ENCODE data around the gene MAG. TPM values are rescaled to one million over a fixed set of nuclear protein-coding genes. Genes with fewer than 3 reads are reported as not detected.

The MAG gene
- total and polyA plus RNA-seq, 10 of the 15 experiments (the other 5 are each of a cell fraction or from before 2014, with no cell fraction given), result 0.03 to 0.82 (median 0.17) TPM; not detected in 2

DNA sequence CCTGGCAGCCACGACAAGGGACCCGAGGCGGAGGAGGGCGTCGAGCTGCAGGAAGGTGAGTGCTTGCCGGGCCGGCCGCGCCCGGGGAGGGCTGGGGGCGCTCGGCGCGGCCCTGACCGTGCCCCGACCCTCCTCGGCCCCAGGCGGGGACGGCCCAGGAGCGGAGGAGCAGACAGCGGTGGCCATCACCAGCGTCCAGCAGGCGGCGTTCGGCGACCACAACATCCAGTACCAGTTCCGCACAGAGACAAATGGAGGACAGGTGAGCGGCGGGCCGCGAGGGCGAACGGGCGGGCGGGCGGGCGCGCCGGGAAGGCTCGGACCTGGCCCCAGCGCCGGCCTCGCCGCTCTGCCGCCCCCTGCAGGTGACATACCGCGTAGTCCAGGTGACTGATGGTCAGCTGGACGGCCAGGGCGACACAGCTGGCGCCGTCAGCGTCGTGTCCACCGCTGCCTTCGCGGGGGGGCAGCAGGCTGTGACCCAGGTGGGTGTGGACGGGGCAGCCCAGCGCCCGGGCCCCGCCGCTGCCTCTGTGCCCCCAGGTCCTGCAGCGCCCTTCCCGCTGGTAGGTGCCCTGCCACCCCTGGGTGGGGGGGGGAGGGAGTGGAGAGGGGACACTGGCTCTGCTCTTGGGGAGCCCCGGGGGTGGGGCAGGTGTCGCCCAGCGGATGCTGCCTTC lies 22.4 kb upstream of the MAG start:
- Histone ChIP-seq H3K9me3 (replicated peaks; ENCODE audit: control insufficient read depth, insufficient read depth, low read length) (no peaks in the 10 kb centered on the region), H3K79me2 (ENCODE audit: control insufficient read depth, insufficient read depth, low read length) (peaks cover 32% of the 10 kb centered on the region), H3K4me2 (ENCODE audit: control insufficient read depth, insufficient read depth) (peak overlapping the region; percentile 90), H2AFZ (ENCODE audit: control insufficient read depth, low read depth, low read length) (peak overlapping the region; percentile 44), H3K27ac (ENCODE audit: control insufficient read depth, insufficient read depth) (peak overlapping the region; percentile 83), H3K4me3 (peak overlapping the region; percentile 71), H3K36me3 (ENCODE audit: control insufficient read depth in 2 of 2, insufficient read depth in 2 of 2, low read length in 1 of 2) (peaks cover 11 to 30% of the 10 kb centered on the region in 2 experiments), H4K20me1 (ENCODE audit: control insufficient read depth, insufficient read depth) (no peaks in the 10 kb centered on the region), H3K9ac (ENCODE audit: control insufficient read depth, insufficient read depth, low read length) (peak overlapping the region; percentile 75; the same call in 1 of the 2 replicates), H3K27me3 (replicated peaks in 1 of 2; ENCODE audit: control insufficient read depth in 2 of 2, insufficient read depth in 2 of 2, low read length in 1 of 2) (no peaks in the 10 kb centered on the region), H3K4me1 (ENCODE audit: control insufficient read depth, insufficient read depth, low read length) (peaks cover 17% of the 10 kb centered on the region)
- SMC1A ChIA-PET (ENCODE audit: uncharacterized antibody, unreplicated experiment), result interaction anchor here (0.6 to 1.4 kb wide), 3 partner anchors 59 to 204 kb away, joined by 3 read pairs; partner anchors contain the start of gene CD22
- peak; percentile 51 for DNase-seq (ENCODE audit: low read depth, low spot score)
- POLR2A ChIA-PET, result interaction anchor here (1.0 to 1.1 kb wide), 3 partner anchors 17 to 327 kb away, joined by 3 to 5 read pairs (median 3); partner anchors contain the start of gene FFAR1
- WGBS (ENCODE audit: insufficient coverage, insufficient replicate concordance, low lambda C conversion rate, missing lambda C conversion rate), result 4% methylated on average over 44 of the region's 66 CpGs
- peak; percentile 61 for FAIRE-seq
- RAD21 ChIA-PET (ENCODE audit: unreplicated experiment), result interaction anchor here (0.6 to 1.1 kb wide), 4 partner anchors 51 to 127 kb away, joined by 3 to 5 read pairs (median 4); no protein-coding TSS in a partner anchor
- BruUV-seq (replicated peaks), result no TSS peak
- intact Hi-C loops (cut with micrococcal nuclease; ENCODE audit: unreplicated experiment) (loop anchor here (1.0 to 10.0 kb wide), 3 partner anchors 78 to 225 kb away; partner anchors contain the start of genes FFAR1 and KRTDAP), in situ Hi-C loops (cut with MboI) (loop anchor here (5.0 kb wide), 1 partner anchor 198 kb away; no protein-coding TSS in a partner anchor)
- CTCF ChIA-PET, result interaction anchor here (0.6 to 2.8 kb wide), 8 partner anchors 12 to 225 kb away, joined by 3 to 12 read pairs (median 4); no protein-coding TSS in a partner anchor
- peak; percentile 86 for ATAC-seq
- TF ChIP-seq, protein P1, sequence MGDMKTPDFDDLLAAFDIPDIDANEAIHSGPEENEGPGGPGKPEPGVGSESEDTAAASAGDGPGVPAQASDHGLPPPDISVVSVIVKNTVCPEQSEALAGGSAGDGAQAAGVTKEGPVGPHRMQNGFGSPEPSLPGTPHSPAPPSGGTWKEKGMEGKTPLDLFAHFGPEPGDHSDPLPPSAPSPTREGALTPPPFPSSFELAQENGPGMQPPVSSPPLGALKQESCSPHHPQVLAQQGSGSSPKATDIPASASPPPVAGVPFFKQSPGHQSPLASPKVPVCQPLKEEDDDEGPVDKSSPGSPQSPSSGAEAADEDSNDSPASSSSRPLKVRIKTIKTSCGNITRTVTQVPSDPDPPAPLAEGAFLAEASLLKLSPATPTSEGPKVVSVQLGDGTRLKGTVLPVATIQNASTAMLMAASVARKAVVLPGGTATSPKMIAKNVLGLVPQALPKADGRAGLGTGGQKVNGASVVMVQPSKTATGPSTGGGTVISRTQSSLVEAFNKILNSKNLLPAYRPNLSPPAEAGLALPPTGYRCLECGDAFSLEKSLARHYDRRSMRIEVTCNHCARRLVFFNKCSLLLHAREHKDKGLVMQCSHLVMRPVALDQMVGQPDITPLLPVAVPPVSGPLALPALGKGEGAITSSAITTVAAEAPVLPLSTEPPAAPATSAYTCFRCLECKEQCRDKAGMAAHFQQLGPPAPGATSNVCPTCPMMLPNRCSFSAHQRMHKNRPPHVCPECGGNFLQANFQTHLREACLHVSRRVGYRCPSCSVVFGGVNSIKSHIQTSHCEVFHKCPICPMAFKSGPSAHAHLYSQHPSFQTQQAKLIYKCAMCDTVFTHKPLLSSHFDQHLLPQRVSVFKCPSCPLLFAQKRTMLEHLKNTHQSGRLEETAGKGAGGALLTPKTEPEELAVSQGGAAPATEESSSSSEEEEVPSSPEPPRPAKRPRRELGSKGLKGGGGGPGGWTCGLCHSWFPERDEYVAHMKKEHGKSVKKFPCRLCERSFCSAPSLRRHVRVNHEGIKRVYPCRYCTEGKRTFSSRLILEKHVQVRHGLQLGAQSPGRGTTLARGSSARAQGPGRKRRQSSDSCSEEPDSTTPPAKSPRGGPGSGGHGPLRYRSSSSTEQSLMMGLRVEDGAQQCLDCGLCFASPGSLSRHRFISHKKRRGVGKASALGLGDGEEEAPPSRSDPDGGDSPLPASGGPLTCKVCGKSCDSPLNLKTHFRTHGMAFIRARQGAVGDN (IDR thresholded peaks at IDR 0.05), result peak; percentile 42; the same call in 1 of the 2 replicates
- TF ChIP-seq CEBPB (IDR thresholded peaks at IDR 0.05; ENCODE audit: borderline replicate concordance in 1 of 2, low read depth in 2 of 2, low read length in 2 of 2) (no peak), BACH1 (IDR thresholded peaks at IDR 0.05; ENCODE audit: borderline replicate concordance) (peak; percentile 45), CBX3 (IDR thresholded peaks at IDR 0.05; ENCODE audit: borderline replicate concordance, low read depth) (no peak), TCF3 (IDR thresholded peaks at IDR 0.05; ENCODE audit: borderline replicate concordance, insufficient read depth, low read depth, low read length) (peak; percentile 55; the same call in 1 of the 2 replicates), IRF4 (IDR thresholded peaks at IDR 0.05; ENCODE audit: low read depth, low read length) (0 out of 2 replicates have a peak, but pooled peaks have one; percentile 24), EGR1 (IDR thresholded peaks at IDR 0.05; ENCODE audit: borderline replicate concordance in 1 of 2, low read depth in 2 of 2, low read length in 2 of 2) (no peak), TCF7 (IDR thresholded peaks at IDR 0.05; ENCODE audit: borderline replicate concordance) (no peak), MYC (IDR thresholded peaks at IDR 0.05; ENCODE audit: insufficient read depth, insufficient read length, insufficient replicate concordance, low read length, severe bottlenecking) (no peak), ETV6 (conservative IDR thresholded peaks at IDR 0.05 in 1 of 2, IDR thresholded peaks at IDR 0.05 in 1 of 2; ENCODE audit: borderline replicate concordance in 1 of 2, low read depth in 1 of 2) (no peak), STAT1 (conservative IDR thresholded peaks at IDR 0.05) (no peak), SUZ12 (IDR thresholded peaks at IDR 0.05; ENCODE audit: unreplicated experiment) (no peak), SMARCA5 (IDR thresholded peaks at IDR 0.05) (peak; percentile 82; the same call in 1 of the 2 replicates), CREM (IDR thresholded peaks at IDR 0.05; ENCODE audit: low read depth) (peak; percentile 42; the same call in 1 of the 2 replicates), GATAD2B (conservative IDR thresholded peaks at IDR 0.05; ENCODE audit: low read depth) (peak; percentile 74; the same call in 1 of the 2 replicates), MTA3 (IDR thresholded peaks at IDR 0.05; ENCODE audit: borderline replicate concordance, low read length) (no peak)
- TF ChIP-seq, protein P2, sequence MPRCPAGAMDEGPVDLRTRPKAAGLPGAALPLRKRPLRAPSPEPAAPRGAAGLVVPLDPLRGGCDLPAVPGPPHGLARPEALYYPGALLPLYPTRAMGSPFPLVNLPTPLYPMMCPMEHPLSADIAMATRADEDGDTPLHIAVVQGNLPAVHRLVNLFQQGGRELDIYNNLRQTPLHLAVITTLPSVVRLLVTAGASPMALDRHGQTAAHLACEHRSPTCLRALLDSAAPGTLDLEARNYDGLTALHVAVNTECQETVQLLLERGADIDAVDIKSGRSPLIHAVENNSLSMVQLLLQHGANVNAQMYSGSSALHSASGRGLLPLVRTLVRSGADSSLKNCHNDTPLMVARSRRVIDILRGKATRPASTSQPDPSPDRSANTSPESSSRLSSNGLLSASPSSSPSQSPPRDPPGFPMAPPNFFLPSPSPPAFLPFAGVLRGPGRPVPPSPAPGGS (IDR thresholded peaks at IDR 0.05; ENCODE audit: borderline replicate concordance, insufficient read depth, low read depth, low read length, poor library complexity, severe bottlenecking), result no peak

All from GM12878 (cell line).